GM19395 (cell line): ENCODE results near the gene ZNF484.

Experiments
- ATAC-seq: cut with Tn5 transposase; IDR thresholded peaks from one replicate; pipeline ENCODE4 v1.9.1; 2021; ENCODE audit warnings: mild to moderate bottlenecking, moderate library complexity; ENCODE audit not compliant: unreplicated experiment

Gene ZNF484

DNA sequence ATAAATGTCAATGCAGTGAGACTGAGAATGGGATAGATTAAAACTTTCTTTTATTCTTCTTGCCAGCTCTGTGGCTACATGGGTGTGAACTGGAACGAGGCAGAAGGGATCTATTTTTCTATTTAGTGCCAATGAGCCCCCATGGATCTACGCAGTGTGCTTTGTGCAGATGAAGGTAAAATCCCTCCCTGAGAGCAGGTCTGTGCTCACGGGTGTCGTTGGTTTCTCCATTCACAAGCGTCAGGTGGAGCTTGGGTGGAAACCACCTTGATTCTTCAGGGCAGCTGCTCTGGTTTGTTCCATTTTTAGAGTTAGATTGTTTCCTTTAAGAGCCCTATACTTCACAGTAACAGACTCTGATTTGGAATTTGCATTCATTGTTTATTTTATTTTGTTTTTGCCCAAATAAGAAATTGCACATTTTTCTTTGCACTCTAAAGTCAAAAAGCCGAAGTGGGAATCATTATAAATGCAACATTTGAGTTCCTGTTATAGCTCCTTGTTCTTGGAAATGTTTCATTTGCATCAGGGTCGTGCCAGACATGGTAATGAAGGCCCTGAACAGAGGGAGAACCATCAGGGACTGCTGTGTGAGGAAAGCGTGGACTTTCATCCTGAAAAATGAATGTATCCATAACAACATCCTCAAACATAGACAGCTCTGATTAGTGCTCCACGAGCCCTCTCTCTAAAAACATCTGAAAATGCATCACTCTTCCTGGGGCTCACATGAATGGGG, 82.1 kb downstream of the ZNF484 start:
- no peak for ATAC-seq
